ENCODE results near the gene FASTK.

FASTK gene

GRCh38 chr7:151110941-151111645, 30.5 kb upstream of the FASTK start:
- Mint-ChIP-seq H3K4me3 (no peak overlapping the region), H3K27me3 (ENCODE audit: low read depth) (peaks cover 10% of the 10 kb centered on the region), H3K4me1 (peaks cover 23% of the 10 kb centered on the region), H3K27ac (peak overlapping the region in 1 of 3 experiments; percentile 12), H3K9me3 (no peaks in the 10 kb centered on the region), H3K36me3 (ENCODE audit: low read depth) (no peaks in the 10 kb centered on the region)
- TF ChIP-seq CTCF (IDR thresholded peaks at IDR 0.05; ENCODE audit: unreplicated experiment in 3 of 3), result peak; percentile 83 to 89 (median 86)

- Mint-ChIP-seq H3K4me3 (no peak overlapping the region), H3K36me3 (ENCODE audit: low read depth) (no peaks in the 10 kb centered on the region), H3K4me1 (peaks cover 23% of the 10 kb centered on the region), H3K27ac (peak overlapping the region in 1 of 3 experiments; percentile 12), H3K9me3 (no peaks in the 10 kb centered on the region), H3K27me3 (ENCODE audit: low read depth) (peaks cover 10% of the 10 kb centered on the region)
- no peak for TF ChIP-seq CTCF (IDR thresholded peaks at IDR 0.05; ENCODE audit: unreplicated experiment in 3 of 3)
Measured at GRCh38 chr7:151110236-151110940, 29.8 kb upstream of the FASTK start.

- TF ChIP-seq CTCF (IDR thresholded peaks at IDR 0.05; ENCODE audit: unreplicated experiment in 3 of 3), result no peak
- Mint-ChIP-seq H3K27ac (no peak overlapping the region), H3K4me1 (peaks cover 23% of the 10 kb centered on the region)
Measured at GRCh38 chr7:151109094-151110048, 28.8 kb upstream of the FASTK start.

GRCh38 chr7:151107882-151108281, 27.3 kb upstream of the FASTK start:
- H3K4me1 Mint-ChIP-seq, result peaks cover 11% of the 10 kb centered on the region
- H3K36me3 Mint-ChIP-seq (ENCODE audit: low read depth), result peaks cover 9% of the 10 kb centered on the region
- no peak overlapping the region for H3K27ac Mint-ChIP-seq
- TF ChIP-seq CTCF (IDR thresholded peaks at IDR 0.05; ENCODE audit: unreplicated experiment in 3 of 3), result no peak
- H3K27me3 Mint-ChIP-seq (ENCODE audit: low read depth), result no peaks in the 10 kb centered on the region
- H3K9me3 Mint-ChIP-seq, result no peaks in the 10 kb centered on the region
- H3K4me3 Mint-ChIP-seq, result no peak overlapping the region

More at GRCh38 chr7:151109094-151110048, 28.8 kb upstream of the FASTK start:
- Mint-ChIP-seq H3K27me3 (ENCODE audit: low read depth) (peaks cover 10% of the 10 kb centered on the region), H3K36me3 (ENCODE audit: low read depth) (peaks cover 5% of the 10 kb centered on the region), H3K9me3 (no peaks in the 10 kb centered on the region), H3K4me3 (no peak overlapping the region)

- H3K4me3 Mint-ChIP-seq, result no peak overlapping the region
- TF ChIP-seq CTCF (IDR thresholded peaks at IDR 0.05; ENCODE audit: unreplicated experiment in 3 of 3), result no peak
- H3K9me3 Mint-ChIP-seq, result no peaks in the 10 kb centered on the region
- H3K27me3 Mint-ChIP-seq (ENCODE audit: low read depth), result no peaks in the 10 kb centered on the region
- H3K27ac Mint-ChIP-seq, result no peak overlapping the region
- peaks cover 9% of the 10 kb centered on the region for H3K36me3 Mint-ChIP-seq (ENCODE audit: low read depth)
- no peaks in the 10 kb centered on the region for H3K4me1 Mint-ChIP-seq
Measured at GRCh38 chr7:151104411-151105235, 24.0 kb upstream of the FASTK start.

All from nephron (organoid).